HG03135 (cell line): ENCODE measurements around the gene ABRACL.
"Not testable (repeated sequence)": the region's sequence is repeated elsewhere in the genome, so short reads cannot be mapped to it uniquely, and the experiment has no call there.

Source experiments
- ATAC-seq: cut with Tn5 transposase; IDR thresholded peaks from one replicate; pipeline ENCODE4 v1.9.1; 2021; ENCODE audit warnings: mild to moderate bottlenecking, moderate library complexity; ENCODE audit not compliant: unreplicated experiment

ABRACL gene

GRCh38 chr6:139010674-139011073, 17.9 kb upstream of the ABRACL start:
- no peak for ATAC-seq

GRCh38 chr6:139011980-139012379, 16.6 kb upstream of the ABRACL start:
- ATAC-seq: no peak

DNA sequence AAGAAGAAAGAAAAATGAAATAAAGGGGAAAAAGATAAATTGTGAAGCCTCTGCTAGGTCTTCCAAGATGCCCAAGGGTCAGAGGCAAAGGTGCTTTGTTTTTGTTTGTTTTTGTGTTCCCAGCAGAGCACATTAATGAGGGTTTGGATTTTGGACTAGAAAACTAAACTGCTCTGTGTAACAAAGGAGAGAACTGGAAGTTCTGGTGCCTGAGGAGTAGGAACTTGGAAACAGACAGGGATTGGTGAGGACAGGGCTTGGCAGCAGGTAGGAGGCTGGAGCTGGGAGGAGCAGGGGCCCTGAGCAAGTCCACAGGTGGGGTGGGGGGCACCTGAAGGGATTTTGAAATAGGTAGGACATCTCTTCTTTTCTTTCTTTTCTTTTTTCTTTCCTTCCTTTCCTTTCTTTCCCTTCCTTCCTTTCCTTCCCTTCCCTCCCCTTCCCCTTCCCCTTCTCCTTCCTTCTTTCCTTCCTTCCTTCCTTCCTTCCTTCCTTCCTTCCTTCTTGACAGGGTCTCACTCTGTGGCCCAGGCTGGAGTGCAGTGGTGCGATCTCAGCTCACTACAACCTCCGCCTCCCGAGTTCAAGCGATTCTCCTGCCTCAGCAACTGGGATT, 15.3 kb upstream of the ABRACL start:
- ATAC-seq: no peak

DNA sequence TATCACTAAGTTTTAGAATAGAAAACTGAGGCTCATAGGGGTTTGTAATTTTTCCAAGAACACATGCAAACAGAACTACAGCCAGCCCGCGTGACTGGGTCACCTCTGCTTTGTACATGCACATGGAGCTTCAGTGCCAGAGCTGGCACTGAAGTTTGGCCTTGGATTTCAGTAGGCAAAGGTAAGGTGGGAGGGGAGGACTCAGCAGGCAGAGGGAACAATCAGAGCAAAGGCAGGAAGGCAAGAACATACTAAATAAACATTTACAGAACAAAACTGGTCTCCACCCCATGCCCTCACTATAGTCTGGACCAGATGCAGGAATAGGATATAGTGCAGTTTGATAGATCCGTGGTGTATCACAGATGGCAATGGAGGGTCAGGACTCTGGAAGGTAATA, 13.6 kb upstream of the ABRACL start:
- no peak for ATAC-seq

DNA sequence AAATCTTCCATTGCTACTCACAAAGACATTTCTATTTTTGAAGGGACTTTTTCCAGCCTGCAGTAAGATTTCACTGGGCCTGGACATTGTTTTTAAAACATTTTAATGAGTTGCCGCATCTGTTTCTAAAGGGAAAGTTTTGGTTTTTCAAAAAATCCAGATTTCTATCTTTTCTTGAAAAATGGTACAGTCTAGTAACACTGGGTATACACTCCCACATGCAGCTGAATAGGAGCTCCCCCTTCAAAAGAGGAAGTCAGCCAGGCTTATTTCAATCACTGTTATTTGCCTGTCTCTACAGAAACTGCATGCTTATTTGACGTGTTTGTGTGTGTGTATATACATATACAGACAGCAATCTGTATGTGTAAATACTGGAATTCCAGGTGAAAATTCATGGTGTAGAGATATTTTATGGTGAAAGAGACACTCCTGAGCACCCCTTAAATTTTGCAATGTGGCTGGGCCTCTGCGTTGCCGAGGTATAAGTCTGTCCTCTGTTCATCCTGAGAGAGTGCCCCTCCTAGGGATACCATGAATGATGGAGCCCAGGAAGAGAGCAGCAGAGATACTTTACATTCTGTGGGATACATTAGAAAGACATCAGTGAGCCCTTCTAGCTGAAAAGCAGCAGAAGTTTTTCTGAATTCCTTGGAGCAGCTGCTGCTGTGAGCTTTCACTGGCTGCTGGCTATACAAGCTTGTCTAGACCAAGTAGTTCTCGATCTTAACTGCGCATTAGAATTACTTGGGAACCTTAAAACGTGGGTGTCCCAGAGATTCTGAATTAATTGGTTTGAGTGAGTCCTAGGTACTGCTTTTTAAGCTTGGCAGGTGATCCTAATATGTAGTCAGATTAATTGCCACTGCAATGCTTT, 12.0 kb upstream of the ABRACL start:
- ATAC-seq: peak; percentile 91

GRCh38 chr6:139017227-139017626, 11.3 kb upstream of the ABRACL start:
- ATAC-seq: no peak

DNA sequence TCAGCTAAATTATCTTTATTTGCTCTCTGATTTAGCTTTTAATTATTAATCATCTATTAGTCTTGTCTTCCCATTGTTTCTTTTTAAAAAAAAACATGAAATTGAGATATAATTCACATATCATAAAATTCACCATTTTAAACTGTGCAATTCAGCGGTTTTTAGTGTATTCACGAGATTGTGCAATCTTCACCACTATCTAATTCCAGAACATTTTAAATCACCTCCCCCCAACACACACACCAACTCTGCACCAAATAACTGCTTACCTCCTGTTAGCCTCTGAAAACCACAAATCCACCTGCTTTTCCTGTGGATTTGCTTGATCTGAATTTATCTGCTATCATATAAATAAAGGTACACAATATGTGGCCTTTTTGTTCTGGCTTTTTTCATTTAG, 8.8 kb upstream of the ABRACL start:
- ATAC-seq: no peak

- ATAC-seq: no peak
These were observed 7.9 kb upstream of the ABRACL start for GRCh38 chr6:139020689-139021088.

- not testable (repeated sequence) for ATAC-seq
These were observed 3.1 kb upstream of the ABRACL start for GRCh38 chr6:139025416-139025815.

DNA sequence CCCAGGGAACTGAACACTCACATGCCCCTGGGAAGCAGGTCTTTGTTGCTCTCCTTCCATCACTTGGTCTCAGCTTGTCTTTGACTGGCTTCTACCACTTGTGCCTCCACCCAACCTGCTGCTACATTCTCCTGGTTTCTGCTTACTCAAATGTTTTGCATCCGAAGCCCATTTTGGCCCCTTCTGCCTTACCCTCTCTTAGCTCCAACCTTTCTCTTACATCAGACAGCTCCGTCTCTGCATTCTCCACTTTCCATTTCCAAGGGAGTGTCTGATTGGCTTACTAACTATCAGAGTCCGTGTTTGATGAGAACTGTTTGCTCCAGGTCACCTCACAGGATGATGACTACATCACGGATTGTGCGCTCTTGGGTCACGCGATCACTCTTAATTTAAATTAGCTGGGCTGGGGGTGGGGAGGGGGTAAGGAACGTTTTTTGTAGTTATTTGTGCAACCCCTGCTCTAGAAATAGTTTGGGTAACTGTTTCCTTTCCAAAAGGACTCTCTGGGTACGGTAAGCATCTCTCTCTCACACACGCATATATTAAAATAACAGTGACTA, 844 bp upstream of the ABRACL start:
- ATAC-seq: no peak

GRCh38 chr6:139028215-139028657, 309 bp upstream of the ABRACL start:
- ATAC-seq: no peak

DNA sequence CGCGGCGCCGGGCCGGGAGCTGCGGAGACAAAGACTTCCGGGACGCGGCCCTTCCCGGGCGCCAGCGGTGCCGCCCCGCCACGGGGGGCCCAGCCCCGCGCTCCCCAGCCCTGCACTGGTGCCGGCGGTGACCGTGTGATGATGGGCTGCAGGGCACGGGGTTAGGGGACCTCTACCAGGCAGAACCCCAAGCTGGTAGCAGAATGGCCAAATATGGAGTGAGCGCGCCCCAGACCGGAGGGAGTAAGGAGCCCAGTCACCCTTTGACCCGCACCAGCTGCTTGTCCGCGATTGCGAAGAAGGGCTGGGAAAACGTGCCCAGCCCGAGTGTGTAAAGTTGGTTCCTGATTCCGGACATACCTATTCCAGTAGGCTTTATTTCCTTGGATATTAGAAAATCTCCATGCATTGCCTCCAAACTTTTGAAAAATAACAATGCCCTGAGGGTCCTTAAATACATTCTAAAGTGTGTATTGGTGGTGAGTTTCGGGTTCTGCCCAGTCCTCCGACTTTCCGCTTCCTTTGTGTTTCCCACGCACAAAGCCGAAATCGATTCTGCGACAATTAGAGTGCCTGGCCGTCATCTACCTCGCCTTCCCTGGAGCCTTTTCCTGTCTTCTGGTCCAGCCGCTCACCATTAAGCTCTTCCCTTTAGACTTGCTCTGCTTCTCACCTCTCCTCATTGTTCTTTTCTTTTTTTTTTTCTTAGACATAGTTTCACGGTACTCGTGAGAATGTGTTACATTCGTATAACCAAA, 1.1 kb downstream of the ABRACL start:
- ATAC-seq: peak; percentile 32

DNA sequence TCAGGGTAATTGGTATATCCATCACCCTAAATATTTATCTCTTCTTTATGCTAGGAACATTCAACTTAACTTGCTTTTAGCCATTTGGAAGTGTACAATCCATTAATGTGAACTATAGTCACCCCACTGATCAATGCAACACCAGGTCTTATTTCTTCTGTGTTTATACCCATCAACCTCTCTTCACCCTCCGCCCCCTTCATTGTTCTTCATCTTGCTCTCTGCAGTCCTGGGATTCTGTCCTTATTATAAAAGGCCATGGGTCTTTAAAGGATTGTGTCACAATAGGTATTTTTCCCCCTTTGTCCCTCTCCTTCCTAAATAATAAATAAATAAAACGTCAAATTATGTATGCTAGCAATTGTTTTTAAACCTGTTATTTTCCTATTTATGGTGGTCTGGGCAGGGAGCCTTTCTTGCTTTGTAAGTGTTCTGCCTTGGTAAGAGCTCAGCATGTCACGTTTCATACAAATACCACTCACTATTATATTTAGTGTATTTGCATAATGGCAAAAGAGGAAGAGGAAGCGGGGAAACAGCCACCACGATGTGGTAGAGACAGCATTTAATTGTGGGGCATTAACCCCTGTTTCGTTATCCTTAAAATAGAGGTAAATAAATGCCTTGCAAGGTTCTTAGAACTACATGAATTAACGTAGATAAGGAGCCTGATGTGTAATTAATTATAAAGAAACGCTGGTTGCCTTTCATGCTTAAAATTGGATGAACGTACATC, 1.9 kb downstream of the ABRACL start:
- ATAC-seq: peak; percentile 54

GRCh38 chr6:139037490-139037889, 8.9 kb downstream of the ABRACL start:
- ATAC-seq: no peak

DNA sequence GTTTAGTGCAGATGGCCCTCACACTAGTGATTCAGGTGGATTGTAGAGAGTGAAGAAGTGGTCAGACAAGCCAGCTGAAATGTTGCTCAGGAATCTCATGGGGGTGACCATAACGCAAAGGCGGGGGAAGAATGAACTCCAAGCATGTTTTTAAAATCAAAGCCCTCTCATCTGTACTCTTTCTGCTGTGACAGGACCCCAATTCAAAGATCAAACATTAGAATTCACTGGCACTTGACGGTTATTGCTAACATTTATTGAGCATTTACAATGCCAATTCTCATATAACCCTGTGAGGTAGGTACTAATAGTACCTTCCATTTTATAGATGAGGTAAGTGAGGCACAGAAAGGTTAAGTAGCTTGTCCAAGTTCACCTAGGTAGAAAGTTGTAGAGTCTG, 15.7 kb downstream of the ABRACL start:
- ATAC-seq: no peak

- ATAC-seq: no peak
These were observed 19.1 kb downstream of the ABRACL start for GRCh38 chr6:139047677-139048076.

- not testable (repeated sequence) for ATAC-seq
These were observed 20.4 kb downstream of the ABRACL start for GRCh38 chr6:139048912-139049311.

DNA sequence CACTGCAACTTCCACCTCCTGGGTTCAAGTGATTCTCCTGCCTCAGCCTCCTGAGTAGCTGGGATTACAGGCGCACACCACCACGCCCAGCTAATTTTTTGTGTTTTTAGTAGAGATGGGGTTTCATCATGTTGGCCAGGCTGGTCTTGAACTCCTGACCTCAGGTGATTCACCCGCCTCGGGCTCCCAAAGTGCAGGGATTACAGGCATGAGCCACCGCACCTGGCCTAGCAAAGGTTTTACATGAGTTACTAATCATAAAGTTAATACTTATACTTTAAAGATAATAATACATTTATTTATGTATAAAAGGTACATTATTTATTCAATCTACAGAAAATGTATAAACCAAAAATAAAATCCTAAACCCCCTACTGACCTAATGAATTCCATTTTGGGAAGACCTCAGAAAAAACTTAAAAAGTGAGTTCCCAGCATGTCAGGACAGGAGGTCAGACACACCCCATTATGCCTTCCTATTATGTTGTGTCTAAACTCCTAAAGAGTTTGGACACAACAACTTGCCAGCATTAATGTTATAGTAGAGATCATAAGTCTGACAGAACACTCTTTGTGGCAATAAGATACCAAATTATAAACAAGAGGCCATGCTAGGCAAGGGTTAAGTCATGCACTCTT, 21.7 kb downstream of the ABRACL start:
- ATAC-seq: not testable (repeated sequence)

- no peak for ATAC-seq
These were observed 22.3 kb downstream of the ABRACL start for GRCh38 chr6:139050770-139051313.
